HG02571 (cell line): ENCODE data around the gene FAM107B.

Experiments used
- ATAC-seq: cut with Tn5 transposase; IDR thresholded peaks from one replicate; pipeline ENCODE4 v1.9.1; 2021; ENCODE audit warnings: mild to moderate bottlenecking, moderate library complexity; ENCODE audit not compliant: unreplicated experiment

FAM107B gene

GRCh38 chr10:14779001-14779651 is 4.4 kb upstream of the FAM107B start:
- ATAC-seq = no peak

GRCh38 chr10:14776546-14776945 is 1.8 kb upstream of the FAM107B start:
- ATAC-seq = no peak

- no peak for ATAC-seq
Measured at GRCh38 chr10:14775656-14776055, 959 bp upstream of the FAM107B start.

GRCh38 chr10:14774214-14774580 is 500 bp downstream of the FAM107B start:
- no peak for ATAC-seq

- no peak for ATAC-seq
Measured at GRCh38 chr10:14773551-14774213, 1.0 kb downstream of the FAM107B start.

GRCh38 chr10:14772399-14772798 is 2.3 kb downstream of the FAM107B start:
- no peak for ATAC-seq

GRCh38 chr10:14770927-14771326 is 3.8 kb downstream of the FAM107B start:
- ATAC-seq = no peak

GRCh38 chr10:14761372-14761771 is 13.3 kb downstream of the FAM107B start:
- ATAC-seq = no peak

- no peak for ATAC-seq
Measured at GRCh38 chr10:14758994-14759664, 15.6 kb downstream of the FAM107B start.

GRCh38 chr10:14758451-14758850 is 16.2 kb downstream of the FAM107B start:
- no peak for ATAC-seq

- no peak for ATAC-seq
Measured at GRCh38 chr10:14757986-14758385, 16.7 kb downstream of the FAM107B start.

GRCh38 chr10:14757394-14757793 is 17.3 kb downstream of the FAM107B start:
- no peak for ATAC-seq

GRCh38 chr10:14753441-14753840 is 21.3 kb downstream of the FAM107B start:
- no peak for ATAC-seq

- ATAC-seq = no peak
Measured at GRCh38 chr10:14751921-14752320, 22.8 kb downstream of the FAM107B start.

- ATAC-seq = no peak
Measured at GRCh38 chr10:14751014-14751896, 23.4 kb downstream of the FAM107B start.

- no peak for ATAC-seq
Measured at GRCh38 chr10:14749070-14749809, 25.5 kb downstream of the FAM107B start.

GRCh38 chr10:14748441-14748840 is 26.3 kb downstream of the FAM107B start:
- ATAC-seq = no peak

- ATAC-seq = peak; percentile 66
Measured at GRCh38 chr10:14742815-14743214, 31.9 kb downstream of the FAM107B start.

GRCh38 chr10:14742382-14742781 is 32.3 kb downstream of the FAM107B start:
- ATAC-seq = no peak

GRCh38 chr10:14740684-14741247 is 33.9 kb downstream of the FAM107B start:
- ATAC-seq = peak; percentile 52
